GM12878 (cell line): ENCODE results near the gene FHL2. TPM values are rescaled to one million over a fixed set of nuclear protein-coding genes. Genes with fewer than 3 reads are reported as not detected.
"Not testable (repeated sequence)": the region's sequence is repeated elsewhere in the genome, so short reads cannot be mapped to it uniquely, and the experiment has no call there.

Experiments
- ATAC-seq: fragments of 200-7000 bp; cut with Tn5 transposase; 3 replicates; pipeline ENCODE4 v1.9.1; 2020; ENCODE audit warnings: mild to moderate bottlenecking, moderate library complexity
- BruUV-seq: library from RNA; stranded (reverse); fragments of 400-500 nt; replicated peaks from 2 replicates; lab custom pipeline; 2021; lab: Mats Ljungman, UMichigan
- CTCF ChIA-PET: fragments of 300-600 bp; sonication (Branson Sonifier 250); formaldehyde crosslinking; extraction: SDS; loops from one replicate; lab custom pipeline; 2021; ENCODE audit warnings: inconsistent platforms; lab: Yijun Ruan, JAX
- POLR2A ChIA-PET: fragments of 350-600 bp; formaldehyde crosslinking; extraction: SDS; loops from one replicate; lab custom pipeline; 2021; ENCODE audit warnings: inconsistent platforms; lab: Charles Lee
- RAD21 ChIA-PET: fragments of 300-600 bp; sonication (Branson Sonifier 250); formaldehyde crosslinking; loops from one replicate; lab custom pipeline; 2023; ENCODE audit warnings: antibody characterized with exemption; ENCODE audit not compliant: unreplicated experiment; lab: Charles Lee
- SMC1A ChIA-PET: fragments of 300-600 bp; sonication (Branson Sonifier 250); formaldehyde crosslinking; loops from one replicate; lab custom pipeline; 2023; ENCODE audit not compliant: unreplicated experiment, uncharacterized antibody; lab: Charles Lee
- DNase-seq: peaks from one replicate; pipeline ENCODE4 v3.0.0-alpha.2; 2011; ENCODE audit warnings: low read depth, low spot score
- FAIRE-seq: peaks from 3 replicates; lab custom pipeline; 2011; peaks lifted over from hg19 to GRCh38; lab: Jason Lieb, UNC
- H2AFZ ChIP-seq: 2 replicates; pipeline ENCODE4 v1.6.0; 2011; ENCODE audit warnings: low read depth, low read length, control low read depth; ENCODE audit not compliant: control insufficient read depth
- H3K27ac ChIP-seq: 2 replicates; pipeline ENCODE4 v1.5.1; 2011; ENCODE audit warnings: control low read depth; ENCODE audit not compliant: control insufficient read depth, insufficient read depth
- H3K27me3 ChIP-seq, 2 experiments: replicated peaks in 1 of 2; 2 replicates each; pipeline versions ENCODE4 v1.6.0 to v1.6.1; 2011; ENCODE audit warnings: low read length in 1 of 2; ENCODE audit not compliant: control insufficient read depth in 2 of 2, insufficient read depth in 2 of 2
- H3K36me3 ChIP-seq, 2 experiments: 2 replicates each; pipeline ENCODE4 v1.5.1; 2011; ENCODE audit warnings: low read length in 1 of 2; ENCODE audit not compliant: control insufficient read depth in 2 of 2, insufficient read depth in 2 of 2
- H3K4me1 ChIP-seq: 2 replicates; pipeline ENCODE4 v1.6.1; 2011; ENCODE audit warnings: mild to moderate bottlenecking, low read length, moderate library complexity, mixed read lengths; ENCODE audit not compliant: control insufficient read depth, insufficient read depth
- H3K4me2 ChIP-seq: 2 replicates; pipeline ENCODE4 v1.6.0; 2011; ENCODE audit warnings: control low read depth; ENCODE audit not compliant: control insufficient read depth, insufficient read depth
- H3K4me3 ChIP-seq: fragments of 200-600 bp; sonication (generic); 2 replicates; pipeline ENCODE4 v1.5.1; 2016
- H3K79me2 ChIP-seq: 2 replicates; pipeline ENCODE4 v1.6.0; 2011; ENCODE audit warnings: low read length; ENCODE audit not compliant: control insufficient read depth, insufficient read depth
- H3K9ac ChIP-seq: 2 replicates; pipeline ENCODE4 v1.8.0; 2011; ENCODE audit warnings: low read length, control low read depth, mixed read lengths; ENCODE audit not compliant: control insufficient read depth, insufficient read depth
- H3K9me3 ChIP-seq: replicated peaks from 3 replicates; pipeline ENCODE4 v1.5.1; 2011; ENCODE audit warnings: mild to moderate bottlenecking, low read length; ENCODE audit not compliant: control insufficient read depth, insufficient read depth
- H4K20me1 ChIP-seq: 2 replicates; pipeline ENCODE4 v1.6.0; 2011; ENCODE audit not compliant: control insufficient read depth, insufficient read depth
- E4F1 ChIP-seq: fragments of 450-650 bp; IDR thresholded peaks from 2 replicates; pipeline ENCODE4 v1.6.1; 2018; ENCODE audit warnings: borderline replicate concordance, mild to moderate bottlenecking; ENCODE audit not compliant: partially characterized antibody
- NFXL1 ChIP-seq: fragments of 450-650 bp; IDR thresholded peaks from 2 replicates; pipeline ENCODE4 v1.6.1; 2017; ENCODE audit warnings: antibody characterized with exemption, mild to moderate bottlenecking, borderline replicate concordance
- SUZ12 ChIP-seq: fragments of 200-600 bp; sonication (generic); IDR thresholded peaks from one replicate; pipeline ENCODE4 v1.6.1; 2018; ENCODE audit warnings: antibody characterized with exemption, mild to moderate bottlenecking; ENCODE audit not compliant: unreplicated experiment
- TAF1 ChIP-seq: IDR thresholded peaks from 2 replicates; pipeline ENCODE4 v1.6.1; 2011; ENCODE audit warnings: mild to moderate bottlenecking, low read depth, low read length, borderline replicate concordance
- TCF3 ChIP-seq: IDR thresholded peaks from 2 replicates; pipeline ENCODE4 v1.6.1; 2012; ENCODE audit warnings: low read depth, mild to moderate bottlenecking, low read length, borderline replicate concordance; ENCODE audit not compliant: insufficient read depth
- ZZZ3 ChIP-seq: IDR thresholded peaks from 2 replicates; pipeline ENCODE4 v1.6.1; 2011; ENCODE audit warnings: low read depth; ENCODE audit not compliant: control insufficient read depth, insufficient read length
- WGBS: methylation state at CpG from one replicate; pipeline ENCODE4 v1.1.6; 2016; ENCODE audit warnings: low lambda C conversion rate; ENCODE audit not compliant: insufficient replicate concordance, insufficient coverage; ENCODE audit errors: missing lambda C conversion rate; 5-methylcytosine and 5-hydroxymethylcytosine counted together
- in situ Hi-C: fragments of 300-500 bp; cut with MboI; formaldehyde crosslinking; loops from 9 replicates; pipeline ENCODE4 v1.14.3; 2018; ENCODE audit warnings: mixed read lengths
- intact Hi-C: fragments of 100-400 bp; cut with micrococcal nuclease; formaldehyde crosslinking; loops from one replicate; pipeline ENCODE4 v1.14.2; 2022; ENCODE audit not compliant: unreplicated experiment
- polyA plus RNA-seq, 11 experiments: library from polyadenylated mRNA; depleted of rRNA in 4 of 11; unstranded in 6 of 11; stranded (reverse) in 5 of 11; fragments of >200 nt; fragmentation: Nextera tagmentation in 4 of 11; fragmentation: Illumina TruSeq in 1 of 11; extraction: Ambion mirVana in 4 of 11; extraction: Trizol in 1 of 11; gene quantifications; 1 replicate in 1 of 11; 2 replicates in 10 of 11; pipeline versions ENCODE4 v1.2.1 to v1.2.3, GENCODE V29; 2011 to 2016; ENCODE audit warnings: inconsistent platforms in 2 of 11, missing spikeins in 2 of 11, low read depth in 1 of 11
- total RNA-seq, 4 experiments: library from RNA; depleted of rRNA in 3 of 4; stranded (reverse); fragments of >200 nt in 3 of 4; fragmentation: Illumina TruSeq in 1 of 4; extraction: Trizol in 1 of 4; gene quantifications; 2 replicates each; pipeline versions ENCODE4 v1.2.1 to v1.2.3, GENCODE V29; 2013 to 2021

Gene FHL2
- total and polyA plus RNA-seq, 10 of the 15 experiments (the other 5 are each of a cell fraction or from before 2014, with no cell fraction given) = 2.2 to 9.9 (median 4.5) TPM

DNA sequence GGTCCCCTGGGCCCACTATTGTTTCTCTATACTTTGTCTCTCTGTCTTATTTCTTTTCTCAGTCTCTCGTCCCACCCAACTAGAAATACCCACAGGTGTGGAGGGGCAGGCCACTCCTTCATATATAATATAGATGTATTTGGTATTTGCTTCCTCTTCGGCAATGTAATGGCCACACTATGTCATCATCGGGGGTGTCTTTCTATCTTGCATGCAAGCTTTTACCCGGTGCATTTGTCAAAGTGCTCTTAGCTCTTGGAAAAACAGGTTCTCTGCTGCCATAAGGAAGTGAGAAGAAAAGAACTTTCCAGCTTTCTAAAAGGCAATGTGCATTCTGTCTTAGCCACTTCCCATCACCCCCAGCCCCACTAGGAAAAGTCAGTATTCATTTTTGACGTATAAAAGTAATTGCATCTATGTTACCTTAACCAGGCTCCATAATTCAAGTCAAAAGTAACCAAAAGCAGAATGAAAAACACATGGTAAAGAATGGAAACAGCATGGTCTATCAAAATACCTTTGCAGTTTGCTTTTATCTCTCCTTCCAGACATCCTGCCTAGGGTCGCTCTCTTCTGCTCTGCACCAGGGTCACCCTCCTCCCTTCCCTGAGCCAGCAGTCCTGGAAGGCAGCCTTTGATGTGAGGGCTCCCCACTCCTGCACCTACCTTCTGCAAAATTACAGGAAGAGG, 27.2 kb upstream of the FHL2 start (continued):
- no peak for TF ChIP-seq E4F1
- TF ChIP-seq ZZZ3 = no peak
- TF ChIP-seq TCF3 = no peak
- no peak for TF ChIP-seq SUZ12
- TF ChIP-seq NFXL1 = no peak
- no peak for TF ChIP-seq TAF1

GRCh38 chr2:105424836-105425235, 26.0 kb upstream of the FHL2 start:
- H3K4me1 ChIP-seq, H4K20me1 ChIP-seq, RAD21 ChIA-PET, H3K27ac ChIP-seq, H3K79me2 ChIP-seq, SMC1A ChIA-PET, BruUV-seq, ATAC-seq, H3K4me3 ChIP-seq, CTCF ChIA-PET, POLR2A ChIA-PET, intact Hi-C loops, H3K27me3 ChIP-seq, H3K9me3 ChIP-seq, DNase-seq, H3K36me3 ChIP-seq, H3K9ac ChIP-seq, FAIRE-seq, H3K4me2 ChIP-seq, in situ Hi-C loops, H2AFZ ChIP-seq: not testable (repeated sequence)
- WGBS = 33% methylated on average over 3 of the region's 3 CpGs
